Measurements from ENCODE around the gene NANOS3.

DNA sequence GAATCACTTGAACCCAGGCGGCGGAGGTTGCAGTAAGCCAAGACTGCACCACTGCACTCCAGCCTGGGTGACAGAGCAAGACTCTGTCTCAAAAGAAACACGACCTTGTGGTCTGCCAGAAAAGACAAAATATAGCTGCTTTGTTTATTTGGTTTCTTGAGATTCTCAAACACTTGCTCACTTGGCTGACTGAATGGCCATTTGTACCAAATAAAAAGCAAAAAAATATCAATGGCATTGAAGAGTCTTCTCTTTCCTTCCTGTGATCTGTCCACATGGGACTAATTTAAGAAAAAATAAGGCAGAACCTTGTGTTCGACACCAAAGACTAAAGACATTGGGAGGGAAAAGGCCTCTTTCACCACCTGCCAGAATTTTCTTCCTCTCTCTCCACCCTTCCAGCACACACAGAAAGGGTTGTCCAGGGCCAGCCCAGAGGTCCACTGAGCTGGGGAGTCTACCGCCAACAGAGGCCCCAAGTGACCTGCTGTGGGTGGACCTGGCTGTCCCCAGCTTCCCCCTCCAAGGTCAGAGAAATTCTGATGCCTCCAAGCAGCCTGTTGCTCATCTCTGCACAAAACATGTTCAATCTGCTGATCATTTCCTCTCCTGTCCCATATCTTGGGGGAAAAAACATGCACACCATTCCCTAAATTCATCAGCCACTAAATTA lies 23.1 kb downstream of the NANOS3 start:
- no peak for TF ChIP-seq GATA3 (IDR thresholded peaks at IDR 0.05; ENCODE audit: low read depth, low read length)
- TF ChIP-seq GATA2 (IDR thresholded peaks at IDR 0.05; ENCODE audit: low read depth, low read length) = no peak
